GM10248 (cell line): ENCODE results near the gene OR3A3.

Source experiments
- CTCF ChIA-PET: fragments of 300-600 bp; sonication (Branson Sonifier 250); formaldehyde crosslinking; extraction: SDS; loops from one replicate; lab custom pipeline; 2021; ENCODE audit warnings: antibody characterized with exemption; lab: Yijun Ruan, JAX
- POLR2A ChIA-PET: fragments of 350-650 bp; sonication (Branson Sonifier 250); formaldehyde crosslinking; extraction: SDS; loops from one replicate; lab custom pipeline; 2020; ENCODE audit warnings: antibody characterized with exemption; lab: Yijun Ruan, JAX
- DNase-seq: peaks from one replicate; pipeline ENCODE4 v3.0.0; 2012; ENCODE audit errors: extremely low spot score
- CTCF ChIP-seq: IDR thresholded peaks from 2 replicates; pipeline ENCODE4 v1.5.1; 2012; ENCODE audit warnings: mild to moderate bottlenecking, low read depth; ENCODE audit errors: extremely low read depth, missing control alignments, control extremely low read depth

OR3A3 gene

GRCh38 chr17:3471599-3471998, 60.4 kb downstream of the OR3A3 start, which contains the start of gene SPATA22:
Gene SPATA22, minus strand, starts transcription at chr17:3471819. Its CDS starts 2,494 bp downstream, at chr17:3469325.
- ChIA-PET CTCF (no interaction called here), POLR2A (no interaction called here)
- DNase-seq, result no peak
- no peak for TF ChIP-seq CTCF

GRCh38 chr17:3472137-3472536, 61.0 kb downstream of the OR3A3 start:
- DNase-seq, result no peak
- no peak for TF ChIP-seq CTCF
- POLR2A ChIA-PET, result no interaction called here
- CTCF ChIA-PET, result no interaction called here
